B cell (primary cell): Measurements from ENCODE around the gene KLHL6. TPM values are rescaled to one million over a fixed set of nuclear protein-coding genes. Genes with fewer than 3 reads are reported as not detected.

Experiments used
- ATAC-seq: fragments of 200-7000 bp; cut with Tn5 transposase; one replicate; pipeline ENCODE4 v1.10.0; 2021; ENCODE audit warnings: low read depth, mild to moderate bottlenecking, moderate number of reproducible peaks, moderate library complexity
- CTCF ChIA-PET: fragments of 350-600 bp; sonication (Branson Sonifier 250); formaldehyde crosslinking; loops from one replicate; lab custom pipeline; 2021; ENCODE audit warnings: antibody characterized with exemption, inconsistent platforms; lab: Charles Lee
- POLR2A ChIA-PET: fragments of 350-600 bp; sonication (Branson Sonifier 250); formaldehyde crosslinking; loops from one replicate; lab custom pipeline; 2021; ENCODE audit warnings: antibody characterized with exemption; lab: Charles Lee
- DNase-seq: peaks from one replicate; pipeline ENCODE4 v3.0.0; 2013
- H2AFZ ChIP-seq: 2 replicates; pipeline ENCODE4 v1.6.1; 2012; ENCODE audit warnings: mild to moderate bottlenecking, low read depth, low read length; ENCODE audit not compliant: insufficient read depth, poor library complexity, severe bottlenecking
- H3K27ac ChIP-seq, 2 donors: 1 replicate in 1 of 2; 2 replicates in 1 of 2; pipeline ENCODE4 v1.5.1; 2012 to 2013; ENCODE audit warnings: low read length in 2 of 2, mild to moderate bottlenecking in 2 of 2, moderate library complexity in 1 of 2
- H3K27me3 ChIP-seq, 4 experiments: fragments of 200-600 bp in 1 of 4; sonication (generic) in 1 of 4; replicated peaks in 1 of 4; 1 replicate in 2 of 4; 2 replicates in 2 of 4; pipeline versions ENCODE4 v1.6.1 to v1.7.0; 2013 to 2016; ENCODE audit warnings: low read length in 3 of 4, mild to moderate bottlenecking in 2 of 4, mixed read lengths in 1 of 4, moderate library complexity in 1 of 4; ENCODE audit not compliant: insufficient read depth in 4 of 4, control insufficient read depth in 3 of 4; ENCODE audit errors: control extremely low read depth in 1 of 4
- H3K36me3 ChIP-seq, 2 experiments: replicated peaks in 1 of 2; 1 replicate in 1 of 2; 2 replicates in 1 of 2; pipeline versions ENCODE4 v1.6.1 to v1.7.1; 2013; ENCODE audit warnings: low read length in 1 of 2; ENCODE audit not compliant: insufficient read depth in 2 of 2, control insufficient read depth in 1 of 2; ENCODE audit errors: control extremely low read depth in 1 of 2, extremely low read depth in 1 of 2
- H3K4me1 ChIP-seq, 2 donors: fragments of 200-600 bp in 1 of 2; sonication (generic) in 1 of 2; 1 replicate in 1 of 2; 2 replicates in 1 of 2; pipeline versions ENCODE4 v1.5.1 to v1.6.1; 2013 to 2017; ENCODE audit warnings: low read length in 2 of 2; ENCODE audit not compliant: control insufficient read depth in 2 of 2, insufficient read depth in 2 of 2
- H3K4me2 ChIP-seq: replicated peaks from 2 replicates; pipeline ENCODE3; 2012; ENCODE audit warnings: mild to moderate bottlenecking, low read depth, low read length; ENCODE audit not compliant: poor library complexity, severe bottlenecking
- H3K4me3 ChIP-seq, 5 experiments: fragments of 200-600 bp in 1 of 5; sonication (generic) in 1 of 5; 1 replicate in 3 of 5; 2 replicates in 2 of 5; pipeline versions ENCODE4 v1.5.1 to v1.7.0; 2011 to 2016; ENCODE audit warnings: low read length in 4 of 5, mild to moderate bottlenecking in 4 of 5, low read depth in 2 of 5, control low read depth in 1 of 5, moderate library complexity in 1 of 5; ENCODE audit not compliant: insufficient read depth in 1 of 5; ENCODE audit errors: control extremely low read depth in 1 of 5, extremely low read depth in 1 of 5
- H3K79me2 ChIP-seq: fragments of 200-600 bp; sonication (generic); one replicate; pipeline ENCODE4 v1.6.0; 2016; ENCODE audit warnings: low read length; ENCODE audit not compliant: control insufficient read depth, insufficient read depth
- H3K9ac ChIP-seq: fragments of 200-600 bp; sonication (generic); 2 replicates; pipeline ENCODE4 v1.6.1; 2017; ENCODE audit warnings: mild to moderate bottlenecking, low read length, moderate library complexity
- H3K9me3 ChIP-seq, 3 donors: one replicate each; pipeline versions ENCODE4 v1.6.1 to v1.7.1; 2013; ENCODE audit warnings: low read length in 2 of 3; ENCODE audit not compliant: control insufficient read depth in 2 of 3, insufficient read depth in 1 of 3; ENCODE audit errors: control extremely low read depth in 1 of 3
- H4K20me1 ChIP-seq: 2 replicates; pipeline ENCODE4 v1.6.0; 2012; ENCODE audit warnings: mild to moderate bottlenecking, low read length; ENCODE audit not compliant: insufficient read depth, control insufficient read depth, poor library complexity, severe bottlenecking
- H3K27ac Mint-ChIP-seq: one replicate; pipeline ENCODE4 v1.8.0; 2021; ENCODE audit warnings: mixed read lengths
- H3K27me3 Mint-ChIP-seq: one replicate; pipeline ENCODE4 v1.8.0; 2021; ENCODE audit warnings: mixed read lengths
- H3K4me1 Mint-ChIP-seq: one replicate; pipeline ENCODE4 v1.8.0; 2021; ENCODE audit warnings: mixed read lengths
- H3K4me3 Mint-ChIP-seq: one replicate; pipeline ENCODE4 v1.8.0; 2021; ENCODE audit warnings: mixed read lengths
- H3K9me3 Mint-ChIP-seq: one replicate; pipeline ENCODE4 v1.8.0; 2022; ENCODE audit warnings: mixed read lengths; ENCODE audit not compliant: insufficient read depth
- CTCF ChIP-seq: fragments of 200-600 bp; IDR thresholded peaks from one replicate; pipeline ENCODE4 v1.8.0; 2022; ENCODE audit warnings: antibody characterized with exemption, mild to moderate bottlenecking
- EZH2 ChIP-seq: IDR thresholded peaks from 2 replicates; pipeline ENCODE4 v1.6.1; 2012; ENCODE audit warnings: borderline replicate concordance, low read depth, mild to moderate bottlenecking, moderate library complexity, low read length; ENCODE audit not compliant: insufficient read depth, poor library complexity, severe bottlenecking
- WGBS: methylation state at CpG from one replicate; pipeline ENCODE4 v1.1.5; 2013; ENCODE audit warnings: missing lambda C conversion rate; ENCODE audit not compliant: insufficient coverage; 5-methylcytosine and 5-hydroxymethylcytosine counted together
- intact Hi-C: fragments of 100-400 bp; cut with micrococcal nuclease; formaldehyde crosslinking; loops from one replicate; pipeline ENCODE4 v1.10.0; 2022
- polyA plus RNA-seq: library from polyadenylated mRNA; depleted of rRNA; stranded (reverse); fragments of >200 nt; gene quantifications from 2 replicates; pipeline ENCODE4 v1.2.3, GENCODE V29; 2012
- total RNA-seq, 2 donors: library from RNA; stranded (reverse); fragments of 120-200 nt in 1 of 2; gene quantifications; 1 replicate in 1 of 2; 2 replicates in 1 of 2; pipeline versions ENCODE4 v1.2.3 to v1.2.4, GENCODE V29; 2013 to 2022

The KLHL6 gene
- total and polyA plus RNA-seq, 2 donors (not counting 1 experiment from before 2014, with no cell fraction given) = 29.6 to 69.7 TPM

GRCh38 chr3:183464480-183464879 lies 91.0 kb downstream of the KLHL6 start:
- Histone ChIP-seq H4K20me1 (no peaks in the 10 kb centered on the region), H3K4me3 (no peak overlapping the region), H3K9me3 (peaks cover 0 to 3% (median 0%) of the 10 kb centered on the region in 3 donors), H3K9ac (no peak overlapping the region), H3K4me1 (peaks cover 4 to 9% of the 10 kb centered on the region in 2 donors), H3K36me3 (no peaks in the 10 kb centered on the region), H3K27me3 (no peaks in the 10 kb centered on the region), H3K27ac (no peak overlapping the region), H3K79me2 (no peaks in the 10 kb centered on the region), H2AFZ (no peak overlapping the region), H3K4me2 (no peak overlapping the region)
- no peak overlapping the region for H3K4me3 Mint-ChIP-seq
- no peaks in the 10 kb centered on the region for H3K9me3 Mint-ChIP-seq
- TF ChIP-seq CTCF (no peak), EZH2 (no peak)
- ATAC-seq (no peak), DNase-seq (no peak)
- ChIA-PET POLR2A (no interaction called here), CTCF (interaction anchor here (0.8 to 1.6 kb wide), 3 partner anchors 11 to 302 kb away, joined by 3 to 5 read pairs (median 4); no protein-coding TSS in a partner anchor)
- H3K27ac Mint-ChIP-seq = no peak overlapping the region
- intact Hi-C loops = no loop called here
- peaks cover 17% of the 10 kb centered on the region for H3K4me1 Mint-ChIP-seq
- H3K27me3 Mint-ChIP-seq = peaks cover 7% of the 10 kb centered on the region
- no CpG with 5 or more reads among the region's 2 CpGs for WGBS

DNA sequence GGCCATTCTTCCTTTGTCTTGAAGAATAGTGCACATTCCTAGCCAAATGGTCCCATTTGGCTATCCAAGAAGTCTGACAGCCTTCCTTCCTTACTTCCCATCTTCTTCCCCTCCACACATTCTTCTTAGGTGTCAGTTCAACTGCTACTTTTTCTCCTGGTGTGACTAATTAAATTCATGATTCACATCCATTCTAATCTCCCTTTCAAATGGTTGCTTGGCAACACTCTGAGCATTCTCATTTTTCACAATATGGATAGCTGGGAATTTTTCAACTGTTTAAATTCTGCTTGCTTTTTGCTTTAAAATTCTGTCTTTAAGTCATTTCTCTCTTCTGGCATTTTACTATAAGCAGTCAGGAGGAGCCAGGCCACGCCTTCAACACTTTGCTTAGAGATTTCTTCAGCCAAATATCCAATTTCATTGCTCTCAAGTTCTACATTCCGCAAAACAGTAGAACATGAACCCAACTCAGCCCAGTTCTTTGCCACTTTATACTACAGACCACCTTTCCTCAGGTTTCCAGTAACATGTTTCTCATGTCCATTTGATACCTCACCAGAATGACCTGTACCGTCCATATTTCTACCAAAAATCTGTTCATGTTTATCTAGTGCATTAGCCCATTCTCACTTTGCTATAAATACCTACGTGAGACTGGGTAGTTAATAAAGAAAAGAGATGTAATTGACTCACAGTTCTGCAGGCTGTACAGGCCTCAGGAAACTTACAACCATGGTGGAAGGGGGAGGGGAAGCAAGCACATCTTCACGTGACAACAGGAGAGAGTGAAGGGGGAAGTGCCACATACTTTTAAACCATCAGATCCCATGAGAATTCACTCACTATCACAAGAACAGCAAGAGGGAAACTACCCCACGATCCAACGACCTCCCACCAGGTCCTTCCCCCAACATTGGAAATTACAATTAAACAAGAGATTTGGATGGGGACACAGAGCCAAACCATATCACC lies 95.1 kb downstream of the KLHL6 start:
- CTCF ChIA-PET = interaction anchor here (1.2 kb wide), 1 partner anchor 100 kb away, joined by 3 read pairs; no protein-coding TSS in a partner anchor
- H4K20me1 ChIP-seq = no peaks in the 10 kb centered on the region

More for the DNA sequence above, 95.1 kb downstream of the KLHL6 start:
- H3K9me3 Mint-ChIP-seq = no peaks in the 10 kb centered on the region
- peak overlapping the region; percentile 3 for H3K4me3 Mint-ChIP-seq
- Histone ChIP-seq H3K27me3 (no peaks in the 10 kb centered on the region), H2AFZ (no peak overlapping the region), H3K9ac (no peak overlapping the region), H3K4me3 (no peak overlapping the region), H3K4me2 (peak overlapping the region; percentile 28), H3K4me1 (peaks cover 4% of the 10 kb centered on the region in 2 donors), H3K36me3 (peaks cover 0 to under 1% of the 10 kb centered on the region in 2 experiments), H3K79me2 (no peaks in the 10 kb centered on the region), H3K9me3 (peaks cover 0 to 3% (median 0%) of the 10 kb centered on the region in 3 donors), H3K27ac (no peak overlapping the region)
- peak; percentile 85 for ATAC-seq
- TF ChIP-seq EZH2 = no peak
- TF ChIP-seq CTCF = no peak
- peak; percentile 52 for DNase-seq
- peaks cover 9% of the 10 kb centered on the region for H3K4me1 Mint-ChIP-seq
- no peaks in the 10 kb centered on the region for H3K27me3 Mint-ChIP-seq
- H3K27ac Mint-ChIP-seq = peak overlapping the region; percentile 15
- intact Hi-C loops = no loop called here
- POLR2A ChIA-PET = no interaction called here
- WGBS = 47% methylated on average over 4 of the region's 7 CpGs
